ENCODE data around the gene CRADD.

DNA sequence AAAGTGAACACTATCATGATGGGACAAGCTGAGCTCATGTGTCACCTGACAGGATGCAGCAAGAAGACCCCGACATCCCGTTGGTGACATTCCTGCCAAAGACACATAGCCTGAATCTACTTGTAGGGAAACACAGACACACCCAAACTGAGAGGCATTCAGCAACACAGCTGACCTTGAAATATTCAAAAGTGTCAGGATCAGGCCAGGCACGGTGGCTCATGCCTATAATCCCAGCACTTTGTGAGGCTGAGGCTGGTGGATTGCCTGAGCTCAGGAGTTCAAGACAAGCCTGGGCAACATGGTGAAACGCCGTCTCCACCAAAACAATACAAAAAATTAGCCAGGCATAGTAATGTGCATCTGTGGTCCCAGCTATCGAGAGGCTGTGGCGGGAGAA is 239.2 kb downstream of the CRADD start:
- TF ChIP-seq, protein P1, sequence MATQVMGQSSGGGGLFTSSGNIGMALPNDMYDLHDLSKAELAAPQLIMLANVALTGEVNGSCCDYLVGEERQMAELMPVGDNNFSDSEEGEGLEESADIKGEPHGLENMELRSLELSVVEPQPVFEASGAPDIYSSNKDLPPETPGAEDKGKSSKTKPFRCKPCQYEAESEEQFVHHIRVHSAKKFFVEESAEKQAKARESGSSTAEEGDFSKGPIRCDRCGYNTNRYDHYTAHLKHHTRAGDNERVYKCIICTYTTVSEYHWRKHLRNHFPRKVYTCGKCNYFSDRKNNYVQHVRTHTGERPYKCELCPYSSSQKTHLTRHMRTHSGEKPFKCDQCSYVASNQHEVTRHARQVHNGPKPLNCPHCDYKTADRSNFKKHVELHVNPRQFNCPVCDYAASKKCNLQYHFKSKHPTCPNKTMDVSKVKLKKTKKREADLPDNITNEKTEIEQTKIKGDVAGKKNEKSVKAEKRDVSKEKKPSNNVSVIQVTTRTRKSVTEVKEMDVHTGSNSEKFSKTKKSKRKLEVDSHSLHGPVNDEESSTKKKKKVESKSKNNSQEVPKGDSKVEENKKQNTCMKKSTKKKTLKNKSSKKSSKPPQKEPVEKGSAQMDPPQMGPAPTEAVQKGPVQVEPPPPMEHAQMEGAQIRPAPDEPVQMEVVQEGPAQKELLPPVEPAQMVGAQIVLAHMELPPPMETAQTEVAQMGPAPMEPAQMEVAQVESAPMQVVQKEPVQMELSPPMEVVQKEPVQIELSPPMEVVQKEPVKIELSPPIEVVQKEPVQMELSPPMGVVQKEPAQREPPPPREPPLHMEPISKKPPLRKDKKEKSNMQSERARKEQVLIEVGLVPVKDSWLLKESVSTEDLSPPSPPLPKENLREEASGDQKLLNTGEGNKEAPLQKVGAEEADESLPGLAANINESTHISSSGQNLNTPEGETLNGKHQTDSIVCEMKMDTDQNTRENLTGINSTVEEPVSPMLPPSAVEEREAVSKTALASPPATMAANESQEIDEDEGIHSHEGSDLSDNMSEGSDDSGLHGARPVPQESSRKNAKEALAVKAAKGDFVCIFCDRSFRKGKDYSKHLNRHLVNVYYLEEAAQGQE (IDR thresholded peaks at IDR 0.05; ENCODE audit: insufficient replicate concordance, low read depth) = no peak
- no peak for TF ChIP-seq POLR2AphosphoS5 (IDR thresholded peaks at IDR 0.05; ENCODE audit: low read depth)
